ENCODE results near the gene BNIP1.
A peak's percentile ranks its signal among the peaks of the same experiment; 100 is the strongest.
"Not testable (repeated sequence)": the region's sequence is repeated elsewhere in the genome, so short reads cannot be mapped to it uniquely, and the experiment has no call there.

The BNIP1 gene

GRCh38 chr5:173148354-173148753 lies 4.0 kb downstream of the BNIP1 start:
- no peak overlapping the region for H3K4me3 Mint-ChIP-seq
- peaks cover 7 to 14% of the 10 kb centered on the region in 2 donors for H3K4me1 Mint-ChIP-seq (ENCODE audit: low read depth in 2 of 2)
- no peak overlapping the region for H3K27ac Mint-ChIP-seq
- DNase-seq, result no peak
- H3K36me3 Mint-ChIP-seq (ENCODE audit: insufficient read depth), result peaks cover 57% of the 10 kb centered on the region
- no peaks in the 10 kb centered on the region for H3K9me3 Mint-ChIP-seq
- ATAC-seq (replicated peaks), result no peak
- no peaks in the 10 kb centered on the region for H3K27me3 Mint-ChIP-seq

GRCh38 chr5:173152547-173152946 lies 8.2 kb downstream of the BNIP1 start:
- H3K27ac Mint-ChIP-seq, result no peak overlapping the region
- DNase-seq, result no peak
- H3K36me3 Mint-ChIP-seq (ENCODE audit: insufficient read depth), result peaks cover 74% of the 10 kb centered on the region
- H3K27me3 Mint-ChIP-seq, result no peaks in the 10 kb centered on the region
- H3K4me1 Mint-ChIP-seq (ENCODE audit: low read depth in 2 of 2), result peaks cover under 1 to 1% of the 10 kb centered on the region in 2 donors
- H3K9me3 Mint-ChIP-seq, result no peaks in the 10 kb centered on the region
- no peak for ATAC-seq (replicated peaks)
- no peak overlapping the region for H3K4me3 Mint-ChIP-seq

- Mint-ChIP-seq H3K4me3 (no peak overlapping the region), H3K27me3 (no peaks in the 10 kb centered on the region), H3K27ac (peak overlapping the region in 1 of 2 donors; percentile 23), H3K36me3 (ENCODE audit: insufficient read depth) (peaks cover 74% of the 10 kb centered on the region), H3K4me1 (ENCODE audit: low read depth in 2 of 2) (peaks cover 0 to under 1% of the 10 kb centered on the region in 2 donors), H3K9me3 (no peaks in the 10 kb centered on the region)
- ATAC-seq (replicated peaks) (no peak), DNase-seq (no peak)
Observed at GRCh38 chr5:173153842-173154241, 9.5 kb downstream of the BNIP1 start.

GRCh38 chr5:173154619-173155018 lies 10.3 kb downstream of the BNIP1 start:
- not testable (repeated sequence) for H3K4me3 Mint-ChIP-seq; H3K27ac Mint-ChIP-seq; H3K4me1 Mint-ChIP-seq (ENCODE audit: low read depth in 2 of 2); H3K9me3 Mint-ChIP-seq; DNase-seq; H3K27me3 Mint-ChIP-seq; ATAC-seq (replicated peaks)
- H3K36me3 Mint-ChIP-seq (ENCODE audit: insufficient read depth), result peaks cover 77% of the 10 kb centered on the region

- H3K27me3 Mint-ChIP-seq, result no peaks in the 10 kb centered on the region
- no peak overlapping the region for H3K4me3 Mint-ChIP-seq
- H3K4me1 Mint-ChIP-seq (ENCODE audit: low read depth in 2 of 2), result no peaks in the 10 kb centered on the region
- ATAC-seq (replicated peaks), result no peak
- H3K27ac Mint-ChIP-seq, result no peak overlapping the region
- no peaks in the 10 kb centered on the region for H3K9me3 Mint-ChIP-seq
- DNase-seq, result no peak
- peaks cover 80% of the 10 kb centered on the region for H3K36me3 Mint-ChIP-seq (ENCODE audit: insufficient read depth)
Observed at GRCh38 chr5:173155912-173156311, 11.6 kb downstream of the BNIP1 start.

- Mint-ChIP-seq H3K9me3 (no peaks in the 10 kb centered on the region), H3K4me1 (ENCODE audit: low read depth in 2 of 2) (no peaks in the 10 kb centered on the region), H3K36me3 (ENCODE audit: insufficient read depth) (peaks cover 78% of the 10 kb centered on the region), H3K27me3 (no peaks in the 10 kb centered on the region), H3K4me3 (no peak overlapping the region), H3K27ac (peak overlapping the region in 1 of 2 donors; percentile 52)
- DNase-seq (no peak), ATAC-seq (replicated peaks) (no peak)
Observed at GRCh38 chr5:173158366-173158765, 14.0 kb downstream of the BNIP1 start.

- no peaks in the 10 kb centered on the region for H3K4me1 Mint-ChIP-seq (ENCODE audit: low read depth in 2 of 2)
- H3K4me3 Mint-ChIP-seq, result no peak overlapping the region
- no peak for DNase-seq
- no peaks in the 10 kb centered on the region for H3K27me3 Mint-ChIP-seq
- no peaks in the 10 kb centered on the region for H3K9me3 Mint-ChIP-seq
- no peak for ATAC-seq (replicated peaks)
- H3K27ac Mint-ChIP-seq, result peak overlapping the region in 1 of 2 donors; percentile 7
- H3K36me3 Mint-ChIP-seq (ENCODE audit: insufficient read depth), result peaks cover 70% of the 10 kb centered on the region
Observed at GRCh38 chr5:173159256-173159655, 14.9 kb downstream of the BNIP1 start.

- Mint-ChIP-seq H3K4me3 (no peak overlapping the region), H3K27me3 (no peaks in the 10 kb centered on the region), H3K27ac (no peak overlapping the region), H3K36me3 (ENCODE audit: insufficient read depth) (peaks cover 60% of the 10 kb centered on the region), H3K4me1 (ENCODE audit: low read depth in 2 of 2) (no peaks in the 10 kb centered on the region), H3K9me3 (no peaks in the 10 kb centered on the region)
- no peak for ATAC-seq (replicated peaks)
- DNase-seq, result no peak
Observed at GRCh38 chr5:173161148-173161547, 16.8 kb downstream of the BNIP1 start.

GRCh38 chr5:173163219-173163618 lies 18.9 kb downstream of the BNIP1 start:
- Mint-ChIP-seq H3K27me3 (no peaks in the 10 kb centered on the region), H3K4me1 (ENCODE audit: low read depth in 2 of 2) (no peaks in the 10 kb centered on the region), H3K9me3 (no peaks in the 10 kb centered on the region), H3K36me3 (ENCODE audit: insufficient read depth) (peaks cover 43% of the 10 kb centered on the region), H3K4me3 (no peak overlapping the region), H3K27ac (no peak overlapping the region)
- no peak for ATAC-seq (replicated peaks)
- DNase-seq, result no peak

GRCh38 chr5:173165177-173166016 lies 21.1 kb downstream of the BNIP1 start:
- Mint-ChIP-seq H3K9me3 (no peaks in the 10 kb centered on the region), H3K36me3 (ENCODE audit: insufficient read depth) (peaks cover 35% of the 10 kb centered on the region), H3K4me3 (no peak overlapping the region), H3K27ac (peak overlapping the region in 1 of 2 donors; percentile 45), H3K4me1 (ENCODE audit: low read depth in 2 of 2) (no peaks in the 10 kb centered on the region), H3K27me3 (no peaks in the 10 kb centered on the region)
- no peak for DNase-seq
- ATAC-seq (replicated peaks), result no peak

GRCh38 chr5:173172166-173172565 lies 27.8 kb downstream of the BNIP1 start:
- no peaks in the 10 kb centered on the region for H3K9me3 Mint-ChIP-seq
- no peak overlapping the region for H3K27ac Mint-ChIP-seq
- H3K27me3 Mint-ChIP-seq, result peaks cover 0 to 11% of the 10 kb centered on the region in 2 donors
- no peaks in the 10 kb centered on the region for H3K4me1 Mint-ChIP-seq (ENCODE audit: low read depth in 2 of 2)
- no peak for ATAC-seq (replicated peaks)
- no peak overlapping the region for H3K4me3 Mint-ChIP-seq
- DNase-seq, result no peak
- peaks cover 5% of the 10 kb centered on the region for H3K36me3 Mint-ChIP-seq (ENCODE audit: insufficient read depth)

GRCh38 chr5:173175523-173175922 lies 31.2 kb downstream of the BNIP1 start:
- Mint-ChIP-seq H3K4me3 (no peak overlapping the region), H3K9me3 (no peaks in the 10 kb centered on the region), H3K27ac (no peak overlapping the region), H3K4me1 (ENCODE audit: low read depth in 2 of 2) (no peaks in the 10 kb centered on the region), H3K36me3 (ENCODE audit: insufficient read depth) (peaks cover 4% of the 10 kb centered on the region), H3K27me3 (peaks cover 0 to 37% of the 10 kb centered on the region in 2 donors)
- no peak for ATAC-seq (replicated peaks)
- DNase-seq, result no peak

- no peaks in the 10 kb centered on the region for H3K4me1 Mint-ChIP-seq (ENCODE audit: low read depth in 2 of 2)
- no peaks in the 10 kb centered on the region for H3K9me3 Mint-ChIP-seq
- peak overlapping the region in 1 of 2 donors; percentile 15 for H3K4me3 Mint-ChIP-seq
- no peak overlapping the region for H3K27ac Mint-ChIP-seq
- H3K36me3 Mint-ChIP-seq (ENCODE audit: insufficient read depth), result peaks cover 4% of the 10 kb centered on the region
- DNase-seq (no peak), ATAC-seq (replicated peaks) (no peak)
- H3K27me3 Mint-ChIP-seq, result peaks cover 0 to 37% of the 10 kb centered on the region in 2 donors
Observed at GRCh38 chr5:173178369-173178910, 34.1 kb downstream of the BNIP1 start.

- no peaks in the 10 kb centered on the region for H3K4me1 Mint-ChIP-seq (ENCODE audit: low read depth in 2 of 2)
- H3K27me3 Mint-ChIP-seq, result peaks cover 0 to 33% of the 10 kb centered on the region in 2 donors
- no peak overlapping the region for H3K4me3 Mint-ChIP-seq
- H3K27ac Mint-ChIP-seq, result no peak overlapping the region
- ATAC-seq (replicated peaks), result no peak
- DNase-seq, result no peak
- peaks cover 4% of the 10 kb centered on the region for H3K36me3 Mint-ChIP-seq (ENCODE audit: insufficient read depth)
- no peaks in the 10 kb centered on the region for H3K9me3 Mint-ChIP-seq
Observed at GRCh38 chr5:173180331-173180730, 36.0 kb downstream of the BNIP1 start.
